GM18858 (cell line): ENCODE measurements around the gene DNAJC3.

Experiments used
- ATAC-seq: cut with Tn5 transposase; IDR thresholded peaks from one replicate; pipeline ENCODE4 v1.9.1; 2021; ENCODE audit not compliant: unreplicated experiment

The DNAJC3 gene

DNA sequence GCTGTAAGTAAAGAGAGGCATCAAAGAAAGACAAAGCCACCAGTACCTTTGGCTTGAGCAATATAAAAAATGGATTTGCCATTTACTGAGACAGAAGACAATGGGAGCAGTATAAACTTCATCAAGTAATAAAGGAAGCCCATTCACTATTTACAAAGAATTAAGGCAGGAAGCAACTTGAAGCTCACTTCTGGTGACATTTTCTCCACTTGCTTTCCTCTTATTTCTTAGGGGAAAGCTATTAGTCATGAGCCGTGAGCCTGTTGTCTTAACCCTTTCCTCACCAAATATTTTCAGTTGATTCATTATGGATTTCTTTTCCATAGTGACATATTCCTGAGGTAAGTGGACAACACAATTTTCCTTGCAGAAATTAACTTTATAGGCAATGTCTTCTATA, 156.8 kb downstream of the DNAJC3 start:
- ATAC-seq = no peak

DNA sequence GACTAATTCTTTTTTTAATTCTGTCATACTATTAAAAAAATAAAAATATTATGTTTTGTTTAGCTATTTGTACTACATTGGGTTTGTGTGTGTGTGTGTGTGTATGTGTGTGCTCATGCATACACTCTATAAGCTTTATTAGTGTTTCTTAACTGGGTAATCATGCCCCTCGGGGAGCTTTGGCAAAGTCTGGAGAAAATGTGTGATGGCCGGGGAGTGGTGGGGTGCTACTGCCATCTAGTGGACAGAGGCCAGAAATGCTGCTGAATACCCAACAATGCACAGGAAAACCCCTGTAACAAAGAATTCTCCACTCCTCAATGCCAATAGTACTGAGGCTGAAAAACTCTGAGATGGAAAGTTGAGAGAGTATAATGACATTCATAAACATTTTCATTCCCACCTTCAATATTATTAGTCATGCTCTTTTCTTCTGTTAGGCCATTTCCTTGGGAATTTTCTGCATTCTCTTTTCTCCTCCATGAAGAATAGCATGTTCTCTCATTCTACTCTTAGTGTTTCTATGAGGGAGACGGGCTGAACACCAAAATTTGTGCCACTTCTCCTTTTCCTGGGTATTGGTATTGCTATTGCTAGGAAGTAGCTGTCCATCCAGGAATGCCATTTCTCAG, 157.3 kb downstream of the DNAJC3 start:
- ATAC-seq = peak; percentile 84

DNA sequence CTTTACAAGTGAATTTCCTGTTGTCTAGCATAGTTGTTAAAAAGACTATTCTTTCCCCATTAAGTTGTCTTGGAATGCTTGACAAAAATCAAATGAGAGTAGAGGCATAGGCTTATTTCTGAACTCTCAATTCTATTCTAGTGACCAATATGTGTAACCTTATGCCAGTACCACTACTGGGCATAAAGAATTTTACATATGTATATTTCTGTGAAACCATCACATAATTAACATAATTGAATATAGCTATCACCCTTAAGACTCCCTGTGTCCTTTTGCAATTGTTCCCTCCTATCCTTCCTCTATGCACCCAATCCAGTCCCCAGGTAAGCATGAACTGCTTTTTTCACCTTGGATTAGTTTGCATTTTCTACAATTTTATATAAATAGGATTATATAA, 165.0 kb downstream of the DNAJC3 start:
- ATAC-seq = no peak

DNA sequence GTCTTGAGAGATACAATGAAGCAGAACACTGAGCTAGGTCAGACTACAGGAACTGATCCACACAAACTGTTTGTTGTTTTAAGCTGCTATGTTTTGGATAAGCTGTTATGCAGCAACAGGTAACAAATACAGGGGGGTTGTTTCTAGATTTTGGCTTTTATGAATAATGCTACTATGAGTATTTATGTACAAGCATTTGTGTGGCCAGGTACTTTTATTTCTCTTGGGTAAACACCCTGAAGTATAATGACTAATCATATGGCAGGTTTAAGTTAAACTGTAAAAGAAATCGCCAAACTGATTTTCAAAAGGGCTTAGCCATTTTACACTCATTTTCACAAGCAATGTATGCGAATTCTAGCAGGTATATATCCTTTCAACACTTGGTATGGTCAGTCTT, 166.0 kb downstream of the DNAJC3 start:
- ATAC-seq = no peak
